DMS153 (cell line): ENCODE results near the gene SLC19A2.
A peak's percentile ranks its signal among the peaks of the same experiment; 100 is the strongest.
"Not testable (repeated sequence)": the region's sequence is repeated elsewhere in the genome, so short reads cannot be mapped to it uniquely, and the experiment has no call there.

ENCODE experiments used
- DNase-seq: peaks from one replicate; lab custom pipeline; 2025; lab: John Stamatoyannopoulos, UW

SLC19A2 gene

GRCh38 chr1:169485431-169486280, at the start of gene SLC19A2:
Gene SLC19A2, minus strand, starts transcription at chr1:169485944. Its CDS starts 178 bp downstream, at chr1:169485766.
- peak; percentile 100 for DNase-seq

GRCh38 chr1:169534653-169535052, 48.9 kb upstream of the SLC19A2 start:
- DNase-seq: no peak

- DNase-seq: not testable (repeated sequence)
These were observed 47.9 kb upstream of the SLC19A2 start for GRCh38 chr1:169533528-169534190.

GRCh38 chr1:169530448-169530847, 44.7 kb upstream of the SLC19A2 start:
- no peak for DNase-seq

GRCh38 chr1:169529068-169529642, 43.4 kb upstream of the SLC19A2 start:
- DNase-seq: peak; percentile 69

- DNase-seq: no peak
These were observed 42.7 kb upstream of the SLC19A2 start for GRCh38 chr1:169528215-169529067.

- peak; percentile 79 for DNase-seq
These were observed 41.9 kb upstream of the SLC19A2 start for GRCh38 chr1:169527451-169528214.

- DNase-seq: no peak
These were observed 41.3 kb upstream of the SLC19A2 start for GRCh38 chr1:169527001-169527400.

- no peak for DNase-seq
These were observed 40.5 kb upstream of the SLC19A2 start for GRCh38 chr1:169526120-169526832.

- DNase-seq: no peak
These were observed 39.6 kb upstream of the SLC19A2 start for GRCh38 chr1:169525391-169525790.

- no peak for DNase-seq
These were observed 38.2 kb upstream of the SLC19A2 start for GRCh38 chr1:169523904-169524303.

- no peak for DNase-seq
These were observed 35.5 kb upstream of the SLC19A2 start for GRCh38 chr1:169521226-169521625.

- DNase-seq: no peak
These were observed 31.9 kb upstream of the SLC19A2 start for GRCh38 chr1:169517558-169518186.

GRCh38 chr1:169515641-169516040, 29.9 kb upstream of the SLC19A2 start:
- no peak for DNase-seq

GRCh38 chr1:169514566-169515270, 29.0 kb upstream of the SLC19A2 start:
- no peak for DNase-seq

- no peak for DNase-seq
These were observed 27.5 kb upstream of the SLC19A2 start for GRCh38 chr1:169513208-169513607.

- no peak for DNase-seq
These were observed 25.7 kb upstream of the SLC19A2 start for GRCh38 chr1:169511316-169512005.

- DNase-seq: no peak
These were observed 24.3 kb upstream of the SLC19A2 start for GRCh38 chr1:169510060-169510459.

- DNase-seq: peak; percentile 62
These were observed 23.6 kb upstream of the SLC19A2 start for GRCh38 chr1:169509354-169509753.
